Renal cortex interstitium (tissue), 15 donors: ENCODE measurements around the gene CFAP54. TPM values are rescaled to one million over a fixed set of nuclear protein-coding genes. Genes with fewer than 3 reads are reported as not detected.
"Not testable (repeated sequence)": the region's sequence is repeated elsewhere in the genome, so short reads cannot be mapped to it uniquely, and the experiment has no call there.

Experiments used
- DNase-seq, 11 donors: peaks; one replicate each; pipeline ENCODE4 v3.0.0-alpha.2; 2013; ENCODE audit warnings: low read depth in 9 of 11, low spot score in 4 of 11; ENCODE audit errors: extremely low read depth in 1 of 11
- long read RNA-seq, 16 experiments: transcript quantifications; one replicate each; lab custom pipeline, GENCODE V29; 2026
- polyA plus RNA-seq, 3 donors: library from polyadenylated mRNA; unstranded; fragments of 120-200 nt; gene quantifications; one replicate each; pipeline ENCODE4 v1.2.1, GENCODE V29; 2013; ENCODE audit not compliant: insufficient read length in 3 of 3

The CFAP54 gene, protein sequence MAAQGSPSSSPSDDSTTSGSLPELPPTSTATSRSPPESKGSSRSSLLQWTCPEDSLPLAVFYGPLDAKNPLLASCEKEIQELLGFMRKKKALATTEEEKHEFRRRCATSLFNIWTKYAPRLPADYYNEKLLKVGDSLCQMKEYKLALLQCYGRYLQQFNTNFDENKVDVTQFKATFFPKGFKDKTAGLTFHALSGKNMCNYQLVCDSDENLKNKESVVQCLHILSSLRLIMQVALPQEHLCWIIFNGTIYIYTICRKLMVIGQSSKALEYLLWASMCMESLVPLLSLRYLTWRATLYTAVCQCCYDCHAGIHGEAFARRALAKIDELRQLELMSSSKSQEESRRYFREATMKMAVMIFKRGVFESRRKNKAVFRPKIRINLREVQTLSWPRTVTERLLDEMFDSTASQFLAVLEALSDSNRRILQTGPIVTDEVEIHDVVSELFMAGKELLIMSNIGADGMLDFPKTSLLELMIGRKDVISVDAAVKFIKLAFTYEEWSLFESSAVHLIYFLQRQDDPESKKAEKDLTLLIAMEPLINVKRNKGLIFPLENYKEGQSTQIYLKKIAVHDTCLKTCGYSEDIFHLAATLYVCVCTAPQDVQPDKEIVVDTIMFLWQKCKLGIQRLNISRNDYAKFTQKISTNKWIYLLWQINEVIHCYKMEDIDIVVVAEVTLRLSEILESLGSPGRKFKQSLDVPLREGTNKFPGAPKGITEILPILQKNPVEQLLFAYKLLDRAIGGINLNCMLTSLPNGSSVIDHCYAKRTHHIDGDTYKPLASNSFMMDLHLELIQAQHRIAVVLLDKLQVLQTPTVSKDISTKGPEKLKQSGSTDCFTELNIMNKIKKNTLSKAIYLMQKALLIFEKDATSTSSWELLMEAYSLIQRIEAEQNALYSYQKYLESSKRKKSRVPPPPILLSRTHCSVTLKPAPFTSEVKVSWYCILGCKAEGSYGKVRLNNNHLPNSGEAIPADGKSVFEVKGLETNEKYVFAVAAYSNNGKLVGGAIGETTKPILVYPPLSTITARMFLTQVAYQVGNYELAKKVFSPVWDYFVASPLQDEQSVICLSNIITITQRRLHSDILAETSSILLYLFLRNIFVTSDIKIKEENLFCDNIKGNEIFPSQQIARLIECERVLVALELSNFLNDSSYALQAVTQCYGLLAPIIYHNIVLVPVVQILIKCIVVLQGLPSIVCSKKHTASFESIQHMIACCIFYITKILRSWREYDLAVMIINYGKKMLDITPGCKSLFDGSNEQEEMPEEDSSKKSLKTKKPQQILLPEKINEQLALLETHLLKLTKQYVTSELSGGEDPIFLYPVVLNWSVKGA (N-terminal part only)
- polyA plus RNA-seq = 1 to 10 TPM; 2.8 to 4.6 (median 3.2) TPM
- long read RNA-seq, donor 1 = 0 reads
- long read RNA-seq, donor 2 = 0 reads
- long read RNA-seq, donor 3, partial matches to known transcripts = 0 of 1 reads
- long read RNA-seq, donor 3, other reads (novel, unspliced or antisense) = 0 of 1 reads
- long read RNA-seq, donor 4 = 0 reads
- long read RNA-seq, donor 5 = 0 reads
- long read RNA-seq, donor 6 = 0 reads
- long read RNA-seq, donor 7 = 0 reads
- long read RNA-seq, donor 8 = 0 reads
- long read RNA-seq, donor 9 = 0 reads
- long read RNA-seq, donor 10 = 0 reads
- long read RNA-seq, donor 11 = 0 reads
- long read RNA-seq, donor 12 = 0 reads
- long read RNA-seq, donor 13 = 0 reads
- long read RNA-seq, donor 14 = 0 reads
- long read RNA-seq, donor 15 = 0 reads
- long read RNA-seq, donor 16 = 0 reads

DNA sequence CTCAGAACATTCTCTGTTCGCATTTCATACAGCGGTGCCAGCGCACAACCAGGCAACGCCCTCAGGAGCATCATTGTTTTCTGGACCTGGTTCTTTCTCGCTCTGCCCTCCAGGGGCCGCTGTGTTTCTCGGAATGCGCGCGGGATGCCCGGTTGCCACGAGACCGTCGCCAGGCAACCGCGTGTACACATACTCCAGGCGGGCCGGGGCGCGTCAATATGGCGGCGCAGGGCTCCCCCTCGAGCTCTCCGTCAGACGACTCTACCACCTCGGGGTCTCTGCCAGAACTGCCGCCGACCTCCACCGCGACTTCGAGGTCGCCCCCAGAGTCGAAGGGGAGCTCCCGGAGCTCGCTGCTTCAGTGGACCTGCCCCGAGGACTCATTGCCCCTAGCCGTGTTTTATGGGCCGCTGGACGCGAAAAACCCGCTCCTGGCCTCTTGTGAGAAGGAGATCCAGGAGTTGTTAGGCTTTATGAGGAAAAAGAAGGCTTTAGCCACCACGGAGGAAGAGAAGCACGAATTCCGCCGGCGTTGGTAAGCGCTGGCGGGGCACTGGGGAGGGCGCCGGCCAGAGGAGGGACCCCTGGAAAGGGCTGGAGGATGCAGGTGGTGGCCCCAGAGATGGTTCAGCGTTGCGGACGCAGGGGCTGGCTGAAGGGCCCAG lies at the start of gene CFAP54:
TSS of gene CFAP54 (plus strand) at position 186 of the 665 bp plus-strand sequence. CDS start at position 219, 33 bp downstream.
- DNase-seq = peak; percentile 86 to 94 (median 91)

DNA sequence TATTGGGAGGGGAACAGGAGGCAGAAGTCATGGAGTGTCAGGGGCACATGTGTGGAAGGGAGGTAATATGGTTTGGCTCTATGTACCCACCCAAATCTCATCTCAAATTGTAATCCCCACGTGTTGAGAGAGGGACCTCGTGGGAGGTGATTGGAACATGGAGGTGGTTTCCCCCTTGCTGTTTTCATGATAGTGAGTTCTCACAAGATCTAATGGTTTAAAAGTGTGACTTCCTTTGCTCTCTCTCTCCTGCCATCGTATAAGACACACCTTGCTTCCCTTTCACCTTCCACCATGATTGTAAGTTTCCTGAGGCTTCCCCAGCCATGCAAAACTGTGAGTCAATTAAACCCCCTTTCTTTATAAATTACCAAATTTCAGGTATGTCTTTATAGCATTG lies 47.6 kb upstream of the CFAP54 start:
- DNase-seq = no peak

DNA sequence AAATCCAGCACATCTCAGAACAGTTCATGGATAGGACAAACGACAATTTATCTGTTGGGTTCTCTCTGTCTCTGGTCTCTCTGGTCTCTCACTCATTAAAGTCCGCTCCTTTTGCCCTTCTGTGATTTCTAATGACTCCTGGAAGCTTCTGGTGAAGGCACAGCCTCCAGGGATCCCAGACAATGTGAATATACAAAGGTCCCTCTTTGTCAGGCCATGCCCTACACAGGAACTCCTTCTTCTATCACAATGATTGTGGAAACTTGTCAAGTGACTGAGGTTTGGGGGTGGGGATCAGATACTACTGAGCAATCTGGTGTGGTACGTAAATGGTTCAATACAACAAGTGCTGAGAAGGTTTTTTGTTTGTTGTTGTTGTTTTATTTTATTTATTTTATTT lies 46.5 kb upstream of the CFAP54 start:
- no peak for DNase-seq

DNA sequence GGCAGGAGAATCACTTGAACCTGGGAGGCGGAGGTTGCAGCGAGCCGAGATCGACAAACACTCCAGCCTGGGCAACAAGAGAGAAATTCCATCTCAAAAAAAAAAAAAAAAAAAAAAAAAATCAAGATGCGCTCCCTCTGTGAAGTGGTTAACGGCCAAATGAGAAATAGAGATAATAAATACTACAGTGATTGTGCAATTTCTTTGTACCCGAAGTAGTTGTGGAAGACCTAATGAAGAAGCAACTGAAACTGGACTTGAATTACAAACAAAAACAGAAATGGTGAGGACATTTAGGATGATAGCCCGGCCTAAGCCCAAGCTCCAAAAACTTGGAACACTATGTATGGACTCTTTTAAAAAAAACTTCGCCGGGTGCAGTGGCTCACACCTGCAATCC lies 45.0 kb upstream of the CFAP54 start:
- no peak for DNase-seq

DNA sequence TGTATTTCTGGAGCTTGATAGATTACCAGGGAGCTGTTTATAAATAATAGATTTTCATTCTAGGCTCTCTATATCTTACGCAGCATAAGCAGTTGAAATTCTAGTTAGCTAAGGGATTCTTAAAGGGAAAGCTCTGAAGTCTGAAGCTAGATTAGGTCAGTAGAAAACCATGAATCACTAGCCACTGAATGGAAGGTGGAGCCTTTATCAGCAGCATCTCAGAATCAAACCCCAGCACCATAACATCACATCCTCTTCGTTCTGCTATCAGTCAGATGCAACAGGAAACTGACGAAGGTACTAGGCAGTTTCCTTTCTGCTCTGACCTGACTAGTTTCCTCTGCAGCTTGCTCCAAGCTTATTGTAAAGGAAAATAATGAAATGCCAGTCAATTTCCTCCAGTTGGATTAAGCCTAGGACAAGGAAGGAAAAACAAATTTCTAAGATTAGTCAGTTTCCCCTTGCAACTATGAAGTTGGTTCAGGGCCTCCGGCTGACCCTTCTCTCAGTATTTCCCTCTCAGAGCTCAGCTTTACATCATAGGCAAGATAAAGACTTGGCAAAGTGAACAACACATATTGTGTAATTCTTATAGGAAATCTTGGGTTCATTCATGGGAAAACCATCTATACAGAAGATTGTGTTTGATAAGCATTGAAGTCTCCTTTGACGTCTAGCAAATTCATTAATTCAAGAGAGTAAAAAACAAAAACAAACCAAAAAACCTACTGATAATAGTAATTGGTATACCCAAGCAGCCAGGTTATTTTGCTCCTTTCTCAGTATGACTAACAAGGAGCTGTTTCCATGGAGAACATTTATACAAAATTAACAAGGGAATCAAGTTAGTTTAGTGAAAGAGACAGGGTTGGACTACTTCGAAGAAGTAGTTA lies 43.4 kb upstream of the CFAP54 start:
- DNase-seq = peak in 3 of 11 donors; percentile 7 to 27 (median 16)

DNA sequence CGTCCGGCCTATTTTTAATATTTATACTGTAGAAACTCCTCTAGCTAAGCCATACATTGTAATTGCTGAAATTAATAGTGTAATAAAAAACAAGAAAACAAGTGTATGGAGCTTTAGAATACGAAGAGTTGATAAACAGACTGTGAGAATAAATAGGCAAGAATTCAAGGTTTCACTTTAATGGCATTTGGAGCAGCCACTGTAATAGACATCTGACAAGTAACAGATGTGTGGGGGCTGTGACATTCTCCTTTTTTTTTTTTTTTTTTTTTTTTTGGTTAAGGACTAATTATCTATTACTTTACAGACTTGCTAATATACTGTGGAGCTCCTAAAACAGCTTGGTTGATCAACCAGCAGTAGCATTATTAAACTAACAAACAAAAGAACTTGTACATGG lies 42.1 kb upstream of the CFAP54 start:
- DNase-seq = no peak

DNA sequence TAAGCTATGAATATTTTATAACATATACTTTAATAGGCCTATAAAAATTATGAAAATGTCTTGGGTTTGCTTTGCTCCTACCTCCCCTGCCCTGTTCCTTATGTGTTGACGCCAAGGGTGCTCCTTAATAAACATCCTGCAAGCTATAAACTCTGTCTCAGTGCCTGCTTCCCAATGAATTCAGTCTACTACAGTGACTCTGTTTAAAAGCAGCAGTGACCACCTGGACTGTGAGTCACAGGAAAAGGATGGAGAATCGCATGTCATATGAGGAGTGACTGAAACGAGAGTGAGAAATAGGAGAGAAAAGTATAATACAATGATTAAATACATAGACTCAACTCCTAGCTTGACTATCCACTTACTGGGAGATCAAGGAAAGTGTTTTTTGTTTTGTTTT lies 41.1 kb upstream of the CFAP54 start:
- no peak for DNase-seq

DNA sequence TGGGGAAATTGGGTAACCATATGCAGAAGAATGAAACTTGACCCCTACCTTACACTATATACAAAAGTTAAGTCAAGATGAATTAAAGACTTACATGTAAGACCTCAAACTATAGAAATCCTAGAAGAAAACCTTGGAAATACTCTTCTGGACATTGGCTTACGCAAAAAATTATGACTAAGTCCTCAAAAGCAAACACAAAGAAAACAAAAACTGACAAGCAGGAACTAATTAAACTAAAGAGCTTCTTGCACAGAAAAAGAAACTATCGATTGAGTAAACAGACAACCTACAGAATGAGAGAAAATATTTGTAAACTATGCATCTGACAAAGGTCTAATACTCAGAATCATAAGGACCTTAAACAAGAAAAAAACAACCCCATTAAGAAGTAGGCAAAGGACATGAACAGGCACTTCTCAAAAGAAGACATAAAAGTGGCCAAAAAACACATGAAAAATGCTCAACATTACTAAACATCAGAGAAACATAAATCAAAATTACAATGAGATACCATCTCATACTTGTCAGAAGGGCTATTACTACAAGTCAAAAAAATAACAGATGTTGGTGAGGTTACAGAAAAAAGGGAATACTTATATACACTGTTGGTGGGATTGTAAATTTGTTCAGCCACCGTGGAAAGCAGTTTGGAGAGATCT lies 37.0 kb upstream of the CFAP54 start:
- DNase-seq = no peak

DNA sequence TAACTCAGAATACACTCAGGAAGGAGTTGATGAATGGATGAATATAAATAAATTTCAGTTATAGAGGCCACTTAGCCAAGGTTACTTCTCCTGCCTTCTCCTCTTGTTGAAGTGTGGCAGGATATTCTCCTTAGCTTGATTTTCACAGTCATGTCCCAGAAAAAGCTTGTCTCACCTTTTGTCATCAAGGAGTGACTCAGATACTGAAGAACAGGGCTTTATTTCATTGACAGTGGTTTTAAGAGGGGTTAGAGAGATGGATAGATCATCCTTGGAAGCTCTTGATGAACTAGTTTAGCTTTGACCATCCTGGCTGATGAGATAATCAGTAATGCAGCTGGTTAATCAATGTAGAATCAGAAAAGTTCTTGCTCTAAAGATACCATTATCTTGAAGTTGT lies 35.0 kb upstream of the CFAP54 start:
- DNase-seq = no peak

DNA sequence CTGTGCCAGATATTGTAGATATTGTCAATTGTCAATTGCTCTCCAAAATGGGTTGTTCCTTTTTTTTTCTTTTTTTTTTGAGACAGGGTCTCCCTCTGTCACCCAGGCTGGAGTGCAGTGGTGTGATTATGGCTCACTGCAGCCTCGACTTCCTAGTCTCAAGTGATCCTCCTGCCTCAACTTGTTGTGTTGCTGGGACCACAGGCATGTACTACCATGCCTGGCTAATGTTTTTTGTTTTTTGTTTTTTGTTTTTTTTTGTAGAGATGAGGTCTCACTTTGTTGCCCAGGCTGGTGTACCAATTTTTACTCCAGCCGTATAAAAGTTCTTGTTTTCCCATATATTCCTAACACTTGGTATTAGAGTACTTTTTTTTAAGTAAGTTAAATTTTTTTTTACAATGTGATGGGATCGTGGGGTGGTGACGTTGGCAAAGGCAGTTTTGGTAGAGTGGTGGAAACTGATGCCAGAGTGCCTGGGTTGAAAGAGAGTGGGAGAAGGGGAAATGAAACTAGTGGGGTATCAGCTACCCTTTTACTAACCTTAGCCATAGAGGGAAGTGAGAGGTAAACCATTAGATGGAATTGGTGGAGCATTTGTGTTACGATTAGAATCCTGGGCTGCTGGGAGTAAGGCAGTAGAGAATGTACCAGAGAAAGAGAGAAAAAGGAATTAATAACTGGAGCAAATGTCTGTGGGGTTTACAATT lies 33.0 kb upstream of the CFAP54 start:
- no peak for DNase-seq

DNA sequence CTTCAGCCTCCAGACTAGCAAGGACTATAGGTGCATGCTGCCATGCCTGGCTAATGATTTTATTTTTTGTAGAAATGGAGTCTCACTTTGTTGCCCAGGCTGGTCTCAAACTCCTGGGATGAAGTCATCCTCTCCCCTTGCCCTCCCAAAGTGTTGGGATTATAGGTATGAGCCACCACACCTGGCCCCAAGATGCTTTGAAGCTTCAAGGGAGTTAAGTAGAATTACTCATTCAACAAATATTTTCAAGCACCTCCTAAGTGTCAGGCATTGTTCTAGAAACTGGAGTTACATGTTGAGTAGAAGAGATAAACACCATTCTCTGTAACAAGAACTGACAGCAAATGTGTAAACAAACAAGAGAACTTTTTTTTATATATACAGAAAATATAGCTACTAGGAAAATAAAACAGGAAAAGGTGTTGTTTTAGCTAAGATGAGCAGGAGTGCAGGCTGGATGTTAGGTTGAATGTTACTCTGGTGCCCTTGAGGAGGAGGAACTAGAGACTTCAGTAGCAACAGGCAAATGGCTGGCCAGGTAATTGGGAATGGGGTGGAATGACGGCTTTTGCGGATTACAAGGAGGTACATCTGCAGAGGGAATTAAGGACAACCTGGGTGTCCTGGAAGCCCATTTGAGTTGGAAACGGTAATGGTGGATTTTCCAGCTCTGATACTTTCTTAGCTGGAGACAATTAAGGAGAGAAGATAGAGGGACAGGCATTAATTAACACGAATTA lies 32.0 kb upstream of the CFAP54 start:
- DNase-seq = no peak

DNA sequence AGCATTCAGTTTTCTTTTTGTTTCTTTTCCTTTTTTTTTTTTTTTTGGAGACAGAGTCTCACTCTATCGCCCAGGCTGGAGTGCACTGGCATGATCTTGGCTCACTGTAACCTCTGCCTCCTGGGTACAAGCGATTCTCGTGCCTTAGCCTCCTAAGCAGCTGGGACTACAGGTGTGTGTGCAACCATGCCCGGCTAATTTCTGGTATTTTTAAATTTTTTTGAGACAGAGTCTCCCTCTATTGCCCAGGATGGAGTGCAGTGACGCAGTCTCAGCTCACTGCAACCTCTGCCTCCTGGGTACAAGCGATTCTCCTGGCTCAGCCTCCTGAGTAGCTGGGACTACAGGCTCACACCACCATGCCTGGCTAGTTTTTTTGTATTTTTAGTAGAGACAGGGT lies 30.1 kb upstream of the CFAP54 start:
- DNase-seq = not testable (repeated sequence)

DNA sequence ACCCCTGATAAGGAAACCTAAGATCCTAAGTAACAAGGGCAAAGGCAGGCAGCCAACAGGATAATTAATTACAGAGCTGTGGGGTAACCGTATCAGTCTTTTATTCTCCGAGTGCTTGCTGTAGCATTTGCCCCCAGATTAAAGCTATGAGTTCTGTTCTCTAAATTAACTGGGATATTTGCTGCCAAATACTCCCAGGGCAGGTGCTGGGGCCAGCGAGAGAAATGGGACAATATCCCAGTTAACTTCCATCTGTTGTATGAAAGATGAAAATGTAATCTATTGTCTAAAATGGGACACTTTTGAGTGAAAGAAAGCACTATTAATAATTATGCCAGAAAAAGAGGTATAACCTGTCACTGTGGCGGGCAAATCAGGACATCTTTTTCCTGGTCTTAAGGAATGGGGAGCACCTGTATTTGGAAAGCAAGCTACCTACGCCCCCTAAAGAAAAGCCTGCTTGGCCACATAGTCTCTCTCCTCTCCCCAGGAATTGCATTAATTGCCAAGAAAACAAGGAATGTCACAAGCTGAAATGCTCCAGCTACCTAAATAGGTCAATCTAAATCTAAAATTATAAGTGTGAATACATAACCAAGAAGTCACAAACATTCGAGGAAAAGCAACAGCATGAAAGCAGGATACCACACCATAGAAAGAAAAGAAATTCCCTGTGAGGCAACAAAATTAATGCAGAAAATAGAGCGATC lies 26.7 kb upstream of the CFAP54 start:
- no peak for DNase-seq

DNA sequence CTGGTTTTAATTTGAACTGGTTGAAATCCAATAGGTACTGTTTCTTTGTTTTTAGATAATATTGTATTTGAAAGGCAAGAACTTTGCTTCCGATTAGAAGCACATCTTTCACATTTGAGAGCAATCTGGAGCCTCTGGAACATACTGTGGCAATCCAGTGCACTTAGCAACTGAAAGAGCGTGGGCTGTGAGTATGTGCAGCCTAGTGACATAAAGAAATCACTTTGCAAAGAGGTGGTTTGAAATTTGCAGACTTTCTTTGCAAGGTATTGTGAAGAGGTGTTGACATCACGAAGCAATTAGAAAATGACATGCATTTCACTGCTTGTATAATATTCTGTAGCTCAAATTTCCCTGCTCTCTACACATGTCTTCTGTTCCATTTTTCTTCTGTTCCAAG lies 23.5 kb upstream of the CFAP54 start:
- DNase-seq = no peak
